ENCODE results near the gene ZNF710.
"Not testable (repeated sequence)": the region's sequence is repeated elsewhere in the genome, so short reads cannot be mapped to it uniquely, and the experiment has no call there.

ZNF710 gene

GRCh38 chr15:90083954-90084607 is 83.0 kb downstream of the ZNF710 start:
- DNase-seq, result no peak

- DNase-seq, result no peak
Observed at GRCh38 chr15:90084876-90085423, 83.8 kb downstream of the ZNF710 start.

- DNase-seq, result no peak
Observed at GRCh38 chr15:90085565-90085964, 84.4 kb downstream of the ZNF710 start.

GRCh38 chr15:90086868-90087268 is 85.7 kb downstream of the ZNF710 start:
- DNase-seq, result peak; percentile 32

GRCh38 chr15:90087454-90088154 is 86.5 kb downstream of the ZNF710 start:
- DNase-seq, result peak; percentile 27

GRCh38 chr15:90090226-90090848 is 89.2 kb downstream of the ZNF710 start:
- DNase-seq, result no peak

- DNase-seq, result no peak
Observed at GRCh38 chr15:90091156-90091931, 90.2 kb downstream of the ZNF710 start.

GRCh38 chr15:90095521-90095959 is 94.4 kb downstream of the ZNF710 start:
- DNase-seq, result no peak

- no peak for DNase-seq
Observed at GRCh38 chr15:90097475-90097874, 96.4 kb downstream of the ZNF710 start.

- no peak for DNase-seq
Observed at GRCh38 chr15:90099072-90099867, 98.1 kb downstream of the ZNF710 start.

- peak; percentile 52 for DNase-seq
Observed at GRCh38 chr15:90099868-90100831, 99.0 kb downstream of the ZNF710 start.

GRCh38 chr15:90101130-90101968 is 100.2 kb downstream of the ZNF710 start:
- DNase-seq, result peak; percentile 33

- DNase-seq, result peak; percentile 80
Observed at GRCh38 chr15:90101969-90102890, 101.1 kb downstream of the ZNF710 start, which contains the start of gene IDH2. Gene IDH2, minus strand, starts transcription at chr15:90102468. Its CDS starts 78 bp downstream, at chr15:90102390.

- no peak for DNase-seq
Observed at GRCh38 chr15:90103701-90104329, 102.7 kb downstream of the ZNF710 start.

- DNase-seq, result no peak
Observed at GRCh38 chr15:90104551-90104950, 103.4 kb downstream of the ZNF710 start.

- no peak for DNase-seq
Observed at GRCh38 chr15:90105521-90105920, 104.4 kb downstream of the ZNF710 start.

- peak; percentile 61 for DNase-seq
Observed at GRCh38 chr15:90106522-90107117, 105.5 kb downstream of the ZNF710 start.

GRCh38 chr15:90108038-90108437 is 106.9 kb downstream of the ZNF710 start:
- not testable (repeated sequence) for DNase-seq

All from fibroblast of skin of right quadriceps (primary cell).